Keratinocyte (primary cell): ENCODE measurements around the gene KLHDC8B.

Experiments
- EZH2 ChIP-seq: IDR thresholded peaks from one replicate; pipeline ENCODE4 v1.6.1; 2012; ENCODE audit warnings: inconsistent platforms, mild to moderate bottlenecking, low read length, moderate library complexity
- TF ChIP-seq, protein P1 (sequence below), 3 experiments: IDR thresholded peaks in 1 of 3; conservative IDR thresholded peaks in 1 of 3; optimal IDR thresholded peaks in 1 of 3; 2 replicates in 2 of 3; 3 replicates in 1 of 3; pipeline versions ENCODE3 to v1.5.1; 2011; ENCODE audit warnings: low read length in 3 of 3, mild to moderate bottlenecking in 3 of 3, moderate library complexity in 2 of 3, control low read depth in 1 of 3, inconsistent platforms in 1 of 3; ENCODE audit not compliant: insufficient read depth in 2 of 3; ENCODE audit errors: extremely low read depth in 1 of 3

DNA sequence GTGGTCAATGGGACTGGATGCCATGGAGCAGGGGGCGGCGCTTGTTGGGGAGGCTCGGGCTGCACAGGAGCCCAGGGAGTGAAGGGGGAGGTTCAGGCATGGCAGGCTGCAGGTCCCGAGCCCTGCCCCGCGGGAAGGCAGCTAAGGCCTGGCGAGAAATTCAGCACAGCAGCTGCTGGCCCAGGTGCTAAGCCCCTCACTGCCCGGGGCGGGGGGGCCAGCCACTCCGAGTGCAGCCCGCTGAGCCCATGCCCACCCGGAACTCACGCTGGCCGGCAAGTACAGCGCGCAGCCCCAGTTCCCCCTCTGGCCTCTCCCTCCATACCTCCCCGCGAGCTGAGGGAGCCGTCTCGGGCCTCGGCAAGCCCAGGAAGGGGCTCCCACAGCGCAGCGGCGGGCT, 11.3 kb downstream of the KLHDC8B start:
- TF ChIP-seq, protein P1, sequence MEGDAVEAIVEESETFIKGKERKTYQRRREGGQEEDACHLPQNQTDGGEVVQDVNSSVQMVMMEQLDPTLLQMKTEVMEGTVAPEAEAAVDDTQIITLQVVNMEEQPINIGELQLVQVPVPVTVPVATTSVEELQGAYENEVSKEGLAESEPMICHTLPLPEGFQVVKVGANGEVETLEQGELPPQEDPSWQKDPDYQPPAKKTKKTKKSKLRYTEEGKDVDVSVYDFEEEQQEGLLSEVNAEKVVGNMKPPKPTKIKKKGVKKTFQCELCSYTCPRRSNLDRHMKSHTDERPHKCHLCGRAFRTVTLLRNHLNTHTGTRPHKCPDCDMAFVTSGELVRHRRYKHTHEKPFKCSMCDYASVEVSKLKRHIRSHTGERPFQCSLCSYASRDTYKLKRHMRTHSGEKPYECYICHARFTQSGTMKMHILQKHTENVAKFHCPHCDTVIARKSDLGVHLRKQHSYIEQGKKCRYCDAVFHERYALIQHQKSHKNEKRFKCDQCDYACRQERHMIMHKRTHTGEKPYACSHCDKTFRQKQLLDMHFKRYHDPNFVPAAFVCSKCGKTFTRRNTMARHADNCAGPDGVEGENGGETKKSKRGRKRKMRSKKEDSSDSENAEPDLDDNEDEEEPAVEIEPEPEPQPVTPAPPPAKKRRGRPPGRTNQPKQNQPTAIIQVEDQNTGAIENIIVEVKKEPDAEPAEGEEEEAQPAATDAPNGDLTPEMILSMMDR (optimal IDR thresholded peaks at IDR 0.05 in 1 of 3, IDR thresholded peaks at IDR 0.05 in 1 of 3, conservative IDR thresholded peaks at IDR 0.05 in 1 of 3; ENCODE audit: extremely low read depth in 1 of 3, insufficient read depth in 2 of 3, low read length in 3 of 3): no peak
- no peak for TF ChIP-seq EZH2
